HepG2 (cell line): ENCODE results near the gene TKTL1.
"Not testable (repeated sequence)": the region's sequence is repeated elsewhere in the genome, so short reads cannot be mapped to it uniquely, and the experiment has no call there.

ENCODE experiments used
- AGO1 ChIP-seq: fragments of 200-400 bp; formaldehyde crosslinking; IDR thresholded peaks from 2 replicates; pipeline ENCODE4 v1.6.1; 2017; ENCODE audit warnings: mild to moderate bottlenecking, low read depth, low read length, moderate library complexity; ENCODE audit not compliant: poor library complexity, severe bottlenecking
- PCBP2 ChIP-seq: fragments of 200-400 bp; formaldehyde crosslinking; optimal IDR thresholded peaks from 2 replicates; pipeline ENCODE3; 2018; ENCODE audit warnings: low read length, low read depth; ENCODE audit not compliant: poor library complexity, severe bottlenecking
- PTBP1 ChIP-seq: fragments of 200-400 bp; formaldehyde crosslinking; IDR thresholded peaks from 2 replicates; pipeline ENCODE4 v1.6.1; 2018; ENCODE audit warnings: low read length, low read depth; ENCODE audit not compliant: poor library complexity, severe bottlenecking
- RAD21 ChIP-seq: fragments of 450-650 bp; formaldehyde crosslinking; IDR thresholded peaks from 2 replicates; pipeline ENCODE4 v1.5.0; 2020; ENCODE audit warnings: mild to moderate bottlenecking
- TAF1 ChIP-seq: sonication (generic); formaldehyde crosslinking; IDR thresholded peaks from 2 replicates; pipeline ENCODE4 v1.4.0; 2020; ENCODE audit warnings: missing genetic modification reagents
- ZNF589 ChIP-seq: sonication (generic); formaldehyde crosslinking; conservative IDR thresholded peaks from 2 replicates; pipeline ENCODE4 v1.8.0; 2022; ENCODE audit warnings: mild to moderate bottlenecking, moderate library complexity, missing genetic modification reagents
- TF ChIP-seq, protein P1 (sequence below): sonication (generic); formaldehyde crosslinking; IDR thresholded peaks from 2 replicates; pipeline ENCODE4 v1.5.0; 2020; ENCODE audit warnings: mild to moderate bottlenecking, missing genetic modification reagents, borderline replicate concordance
- TF ChIP-seq, protein P2 (sequence below): sonication (generic); formaldehyde crosslinking; IDR thresholded peaks from 2 replicates; pipeline ENCODE4 v1.8.1; 2022; ENCODE audit warnings: low read depth, mild to moderate bottlenecking, missing genetic modification reagents

DNA sequence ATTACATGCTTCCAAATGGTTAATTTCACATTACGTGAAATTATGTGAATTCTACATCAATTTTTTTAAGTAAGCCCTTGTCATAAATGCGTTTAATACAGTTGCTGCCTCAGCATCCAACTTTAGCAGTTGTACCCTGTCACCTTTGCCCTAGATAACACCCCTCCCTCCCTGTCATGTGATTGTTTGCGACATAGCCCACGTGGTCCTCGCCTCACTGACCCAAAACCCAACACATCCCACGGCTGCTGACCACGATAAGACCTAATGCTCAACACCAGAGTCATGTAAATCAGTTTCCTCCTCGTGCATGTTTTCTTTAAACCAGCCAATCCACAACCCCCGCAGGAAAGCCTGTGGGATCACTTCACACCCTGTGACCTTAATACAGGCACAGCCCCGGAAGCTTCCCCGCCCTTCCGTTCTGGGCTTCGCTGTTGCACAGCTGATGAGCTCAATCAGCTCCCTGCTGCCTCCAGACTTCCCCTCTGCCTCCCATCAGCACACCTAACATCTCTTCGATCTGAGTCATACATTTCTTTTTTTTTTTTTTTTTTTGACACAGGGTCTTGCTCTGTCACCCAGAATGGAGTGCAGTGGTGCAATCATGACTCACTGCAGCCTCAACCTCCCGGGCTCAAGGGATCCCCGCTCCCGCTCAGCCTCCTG is 48.1 kb upstream of the TKTL1 start:
- TF ChIP-seq, protein P1, sequence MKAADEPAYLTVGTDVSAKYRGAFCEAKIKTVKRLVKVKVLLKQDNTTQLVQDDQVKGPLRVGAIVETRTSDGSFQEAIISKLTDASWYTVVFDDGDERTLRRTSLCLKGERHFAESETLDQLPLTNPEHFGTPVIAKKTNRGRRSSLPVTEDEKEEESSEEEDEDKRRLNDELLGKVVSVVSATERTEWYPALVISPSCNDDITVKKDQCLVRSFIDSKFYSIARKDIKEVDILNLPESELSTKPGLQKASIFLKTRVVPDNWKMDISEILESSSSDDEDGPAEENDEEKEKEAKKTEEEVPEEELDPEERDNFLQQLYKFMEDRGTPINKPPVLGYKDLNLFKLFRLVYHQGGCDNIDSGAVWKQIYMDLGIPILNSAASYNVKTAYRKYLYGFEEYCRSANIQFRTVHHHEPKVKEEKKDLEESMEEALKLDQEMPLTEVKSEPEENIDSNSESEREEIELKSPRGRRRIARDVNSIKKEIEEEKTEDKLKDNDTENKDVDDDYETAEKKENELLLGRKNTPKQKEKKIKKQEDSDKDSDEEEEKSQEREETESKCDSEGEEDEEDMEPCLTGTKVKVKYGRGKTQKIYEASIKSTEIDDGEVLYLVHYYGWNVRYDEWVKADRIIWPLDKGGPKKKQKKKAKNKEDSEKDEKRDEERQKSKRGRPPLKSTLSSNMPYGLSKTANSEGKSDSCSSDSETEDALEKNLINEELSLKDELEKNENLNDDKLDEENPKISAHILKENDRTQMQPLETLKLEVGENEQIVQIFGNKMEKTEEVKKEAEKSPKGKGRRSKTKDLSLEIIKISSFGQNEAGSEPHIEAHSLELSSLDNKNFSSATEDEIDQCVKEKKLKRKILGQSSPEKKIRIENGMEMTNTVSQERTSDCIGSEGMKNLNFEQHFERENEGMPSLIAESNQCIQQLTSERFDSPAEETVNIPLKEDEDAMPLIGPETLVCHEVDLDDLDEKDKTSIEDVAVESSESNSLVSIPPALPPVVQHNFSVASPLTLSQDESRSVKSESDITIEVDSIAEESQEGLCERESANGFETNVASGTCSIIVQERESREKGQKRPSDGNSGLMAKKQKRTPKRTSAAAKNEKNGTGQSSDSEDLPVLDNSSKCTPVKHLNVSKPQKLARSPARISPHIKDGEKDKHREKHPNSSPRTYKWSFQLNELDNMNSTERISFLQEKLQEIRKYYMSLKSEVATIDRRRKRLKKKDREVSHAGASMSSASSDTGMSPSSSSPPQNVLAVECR (CRISPR knock-in tag): not testable (repeated sequence)
- TF ChIP-seq, protein P2, sequence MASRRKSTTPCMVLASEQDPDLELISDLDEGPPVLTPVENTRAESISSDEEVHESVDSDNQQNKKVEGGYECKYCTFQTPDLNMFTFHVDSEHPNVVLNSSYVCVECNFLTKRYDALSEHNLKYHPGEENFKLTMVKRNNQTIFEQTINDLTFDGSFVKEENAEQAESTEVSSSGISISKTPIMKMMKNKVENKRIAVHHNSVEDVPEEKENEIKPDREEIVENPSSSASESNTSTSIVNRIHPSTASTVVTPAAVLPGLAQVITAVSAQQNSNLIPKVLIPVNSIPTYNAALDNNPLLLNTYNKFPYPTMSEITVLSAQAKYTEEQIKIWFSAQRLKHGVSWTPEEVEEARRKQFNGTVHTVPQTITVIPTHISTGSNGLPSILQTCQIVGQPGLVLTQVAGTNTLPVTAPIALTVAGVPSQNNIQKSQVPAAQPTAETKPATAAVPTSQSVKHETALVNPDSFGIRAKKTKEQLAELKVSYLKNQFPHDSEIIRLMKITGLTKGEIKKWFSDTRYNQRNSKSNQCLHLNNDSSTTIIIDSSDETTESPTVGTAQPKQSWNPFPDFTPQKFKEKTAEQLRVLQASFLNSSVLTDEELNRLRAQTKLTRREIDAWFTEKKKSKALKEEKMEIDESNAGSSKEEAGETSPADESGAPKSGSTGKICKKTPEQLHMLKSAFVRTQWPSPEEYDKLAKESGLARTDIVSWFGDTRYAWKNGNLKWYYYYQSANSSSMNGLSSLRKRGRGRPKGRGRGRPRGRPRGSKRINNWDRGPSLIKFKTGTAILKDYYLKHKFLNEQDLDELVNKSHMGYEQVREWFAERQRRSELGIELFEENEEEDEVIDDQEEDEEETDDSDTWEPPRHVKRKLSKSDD (CRISPR knock-in tag): not testable (repeated sequence)
- not testable (repeated sequence) for TF ChIP-seq TAF1 (CRISPR knock-in tag); PCBP2; PTBP1; ZNF589 (CRISPR knock-in tag); RAD21 (CRISPR knock-in tag); AGO1
